Eye (tissue), 1 donor: ENCODE measurements around the gene SELENOM.
"Not testable (repeated sequence)": the region's sequence is repeated elsewhere in the genome, so short reads cannot be mapped to it uniquely, and the experiment has no call there.

Experiments
- DNase-seq: peaks from one replicate; pipeline ENCODE4 v3.0.0-alpha.2; 2015

SELENOM gene

GRCh38 chr22:31089160-31090100 is 17.9 kb downstream of the SELENOM start:
- peak; percentile 70 for DNase-seq

- no peak for DNase-seq
These were observed 19.0 kb downstream of the SELENOM start for GRCh38 chr22:31088233-31088986.

GRCh38 chr22:31087744-31088215 is 19.6 kb downstream of the SELENOM start:
- no peak for DNase-seq

- DNase-seq, result no peak
These were observed 20.6 kb downstream of the SELENOM start for GRCh38 chr22:31086703-31087330.

- DNase-seq, result no peak
These were observed 21.4 kb downstream of the SELENOM start for GRCh38 chr22:31085928-31086327.

GRCh38 chr22:31085493-31085824 is 21.9 kb downstream of the SELENOM start:
- DNase-seq, result peak; percentile 69

GRCh38 chr22:31084811-31085492 is 22.4 kb downstream of the SELENOM start:
- DNase-seq, result peak; percentile 87

- DNase-seq, result no peak
These were observed 23.2 kb downstream of the SELENOM start for GRCh38 chr22:31083923-31084810.

- no peak for DNase-seq
These were observed 24.0 kb downstream of the SELENOM start for GRCh38 chr22:31083377-31083768.

GRCh38 chr22:31082606-31083376 is 24.6 kb downstream of the SELENOM start:
- DNase-seq, result no peak

GRCh38 chr22:31081963-31082605 is 25.3 kb downstream of the SELENOM start:
- DNase-seq, result no peak

- DNase-seq, result peak; percentile 98
These were observed 26.3 kb downstream of the SELENOM start, which contains the start of gene SMTN for GRCh38 chr22:31080848-31081649. SMTN (plus strand) TSS chr22:31081318; CDS start chr22:31083259, 1,941 bp downstream.

- no peak for DNase-seq
These were observed 27.1 kb downstream of the SELENOM start for GRCh38 chr22:31080164-31080847.

GRCh38 chr22:31079095-31079642 is 28.2 kb downstream of the SELENOM start:
- DNase-seq, result no peak

GRCh38 chr22:31078389-31078788 is 29.0 kb downstream of the SELENOM start:
- DNase-seq, result not testable (repeated sequence)

- DNase-seq, result no peak
These were observed 29.7 kb downstream of the SELENOM start for GRCh38 chr22:31077681-31078080.

- DNase-seq, result no peak
These were observed 31.4 kb downstream of the SELENOM start for GRCh38 chr22:31075961-31076360.

- not testable (repeated sequence) for DNase-seq
These were observed 33.7 kb downstream of the SELENOM start for GRCh38 chr22:31073545-31074145.
